Stimulated activated CD4-positive, alpha-beta T cell treated with anti-CD3 and anti-CD28 coated beads, Interleukin-12 subunit alpha, Interleukin-12 subunit beta, amount 100 ng/mL, for 48 hours (primary cell): Measurements from ENCODE around the gene MPPED2.

Experiments used
- DNase-seq, 3 donors: peaks; one replicate each; pipeline ENCODE4 v3.0.0-alpha.2; 2020; ENCODE audit warnings: low read depth in 2 of 3, low spot score in 1 of 3

The MPPED2 gene

GRCh38 chr11:30455025-30455424 lies 131.1 kb downstream of the MPPED2 start:
- no peak for DNase-seq

GRCh38 chr11:30454541-30454940 lies 131.6 kb downstream of the MPPED2 start:
- DNase-seq: no peak

GRCh38 chr11:30454111-30454510 lies 132.0 kb downstream of the MPPED2 start:
- DNase-seq: no peak

- DNase-seq: no peak
Measured at GRCh38 chr11:30453705-30454104, 132.4 kb downstream of the MPPED2 start.

GRCh38 chr11:30452842-30453241 lies 133.3 kb downstream of the MPPED2 start:
- DNase-seq: no peak

- DNase-seq: no peak
Measured at GRCh38 chr11:30452114-30452513, 134.0 kb downstream of the MPPED2 start.

GRCh38 chr11:30451626-30452025 lies 134.5 kb downstream of the MPPED2 start:
- DNase-seq: no peak

GRCh38 chr11:30451167-30451566 lies 135.0 kb downstream of the MPPED2 start:
- DNase-seq: no peak

- no peak for DNase-seq
Measured at GRCh38 chr11:30447058-30447640, 139.0 kb downstream of the MPPED2 start.

GRCh38 chr11:30446520-30446919 lies 139.6 kb downstream of the MPPED2 start:
- no peak for DNase-seq

GRCh38 chr11:30445056-30445455 lies 141.1 kb downstream of the MPPED2 start:
- no peak for DNase-seq

GRCh38 chr11:30440510-30440909 lies 145.6 kb downstream of the MPPED2 start:
- DNase-seq: no peak

- no peak for DNase-seq
Measured at GRCh38 chr11:30436801-30437200, 149.4 kb downstream of the MPPED2 start.

GRCh38 chr11:30435488-30435887 lies 150.7 kb downstream of the MPPED2 start:
- DNase-seq: no peak

- no peak for DNase-seq
Measured at GRCh38 chr11:30434901-30435300, 151.3 kb downstream of the MPPED2 start.

- DNase-seq: no peak
Measured at GRCh38 chr11:30433831-30434230, 152.3 kb downstream of the MPPED2 start.

- DNase-seq: no peak
Measured at GRCh38 chr11:30432716-30433115, 153.4 kb downstream of the MPPED2 start.

GRCh38 chr11:30432178-30432577 lies 154.0 kb downstream of the MPPED2 start:
- no peak for DNase-seq

GRCh38 chr11:30431127-30431814 lies 154.9 kb downstream of the MPPED2 start:
- no peak for DNase-seq

- DNase-seq: no peak
Measured at GRCh38 chr11:30429550-30429949, 156.6 kb downstream of the MPPED2 start.

- DNase-seq: no peak
Measured at GRCh38 chr11:30426781-30427180, 159.4 kb downstream of the MPPED2 start.

- no peak for DNase-seq
Measured at GRCh38 chr11:30424844-30425243, 161.3 kb downstream of the MPPED2 start.

GRCh38 chr11:30424321-30424720 lies 161.8 kb downstream of the MPPED2 start:
- DNase-seq: no peak
